Measurements from ENCODE around the gene TMEM132C. TPM values are rescaled to one million over a fixed set of nuclear protein-coding genes. Genes with fewer than 3 reads are reported as not detected.

Gene TMEM132C
- total and polyA plus RNA-seq, 2 of the 8 experiments (the other 6 are each of a cell fraction or from before 2014, with no cell fraction given): 0.23 to 0.76 TPM

DNA sequence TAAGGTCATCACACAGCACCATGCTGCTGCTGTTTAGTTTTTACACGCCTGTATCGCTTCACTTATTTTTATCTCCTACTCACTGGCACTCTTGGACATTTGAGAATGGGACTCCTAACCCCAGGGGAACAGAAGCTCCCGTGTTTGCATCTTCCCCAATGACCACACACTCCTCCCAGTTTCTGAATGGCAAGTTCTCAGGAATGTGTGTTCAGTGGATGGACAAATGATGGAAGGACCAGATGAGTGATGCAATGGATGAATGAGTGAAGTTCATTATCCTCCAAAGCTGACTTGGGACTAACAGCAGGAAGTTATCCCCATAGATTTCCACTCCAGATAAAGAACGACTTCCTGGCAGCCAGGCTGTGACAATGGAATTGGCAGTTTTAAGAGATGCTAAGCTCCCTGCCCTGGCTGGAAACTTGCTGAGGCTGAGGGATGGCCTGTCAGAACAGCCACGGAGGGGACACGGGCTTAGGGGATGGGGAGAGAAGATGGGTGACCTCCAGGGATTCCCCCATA lies 325.3 kb downstream of the TMEM132C start:
- DNase-seq (ENCODE audit: low read depth in 1 of 2, low spot score in 2 of 2) (no peak), FAIRE-seq (no peak)
- H3K4me2 ChIP-seq (ENCODE audit: insufficient read depth in 1 of 2, low read depth in 2 of 2, low read length in 2 of 2): no peak overlapping the region
- ChIA-PET CTCF (ENCODE audit: partially characterized antibody) (interaction anchor here (0.6 to 3.9 kb wide), 4 partner anchors 9 to 193 kb away, joined by 3 to 13 read pairs (median 4); no protein-coding TSS in a partner anchor), POLR2A (ENCODE audit: partially characterized antibody) (no interaction called here)
- H4K8ac ChIP-seq (ENCODE audit: extremely low read depth, insufficient read depth, low read length): no peak overlapping the region
- H3K4ac ChIP-seq (replicated peaks; ENCODE audit: insufficient read length, low read depth, low read length): no peak overlapping the region
- no peak overlapping the region for H2BK20ac ChIP-seq (ENCODE audit: low read length)
- TF ChIP-seq CHD1 (IDR thresholded peaks at IDR 0.05; ENCODE audit: low read depth, low read length): no peak
- no peak for TF ChIP-seq EZH2 (IDR thresholded peaks at IDR 0.05; ENCODE audit: low read depth, low read length, severe bottlenecking)
- no peak for TF ChIP-seq RNF2 (IDR thresholded peaks at IDR 0.05; ENCODE audit: borderline replicate concordance, low read depth, low read length, missing control alignments, poor library complexity, severe bottlenecking)
- peaks cover 0 to 11% (median 5%) of the 10 kb centered on the region in 4 experiments; a peak in 5 of 7 replicates for H3K4me1 ChIP-seq (replicated peaks in 1 of 4; ENCODE audit: control insufficient read depth in 3 of 4, insufficient read depth in 4 of 4, low read length in 3 of 4)
- H3K9ac ChIP-seq (replicated peaks in 1 of 4; ENCODE audit: extremely low read depth in 1 of 4, low read depth in 3 of 4, low read length in 3 of 4): no peak overlapping the region
- no peaks in the 10 kb centered on the region for H3K36me3 ChIP-seq (ENCODE audit: control insufficient read depth in 2 of 4, insufficient read depth in 4 of 4, low read length in 3 of 4)
- no peak overlapping the region for H3K18ac ChIP-seq (ENCODE audit: extremely low read depth, low read length)
- H2BK12ac ChIP-seq (ENCODE audit: low read depth, low read length): no peak overlapping the region
- H4K20me1 ChIP-seq (replicated peaks in 1 of 2; ENCODE audit: control insufficient read depth in 1 of 2, insufficient read depth in 2 of 2, low read length in 2 of 2): no peaks in the 10 kb centered on the region
- H3K79me2 ChIP-seq (ENCODE audit: control insufficient read depth in 1 of 2, insufficient read depth in 2 of 2, low read length in 2 of 2): no peaks in the 10 kb centered on the region
- H3K14ac ChIP-seq (ENCODE audit: insufficient read length): no peak overlapping the region
- no peak overlapping the region for H2AFZ ChIP-seq (ENCODE audit: low read length)
- 90% methylated on average over 6 of the region's 6 CpGs; no CpG with 5 or more reads in 1 of the 2 experiments for WGBS, 2 experiments (ENCODE audit: extremely low coverage in 1 of 2, insufficient coverage in 1 of 2, insufficient read length in 1 of 2, insufficient replicate concordance in 2 of 2, low coverage in 1 of 2, low lambda C conversion rate in 2 of 2, missing lambda C conversion rate in 1 of 2)
- no peak overlapping the region for H3K56ac ChIP-seq (replicated peaks; ENCODE audit: insufficient read length, low read depth, low read length)
- H3K27me3 ChIP-seq (replicated peaks in 1 of 4; ENCODE audit: control insufficient read depth in 3 of 4, extremely low read depth in 1 of 4, insufficient read depth in 3 of 4, low read length in 3 of 4): peaks cover 0 to 3% (median 1%) of the 10 kb centered on the region in 4 experiments; a peak in 2 of 7 replicates
- no peaks in the 10 kb centered on the region for H3K79me1 ChIP-seq (ENCODE audit: low read depth, low read length)
- no peak overlapping the region for H2BK5ac ChIP-seq (ENCODE audit: low read depth, low read length)
- no peak overlapping the region for H2AK5ac ChIP-seq (ENCODE audit: low read depth, low read length)
- H2BK15ac ChIP-seq (ENCODE audit: low read length): no peak overlapping the region; the same call in 1 of the 2 replicates
- no peaks in the 10 kb centered on the region for H3K9me3 ChIP-seq (ENCODE audit: insufficient read depth in 2 of 2, low read depth in 1 of 2, low read length in 1 of 2)
- H3K4me3 ChIP-seq (ENCODE audit: extremely low read depth in 1 of 4, insufficient read depth in 2 of 4, low read depth in 3 of 4, low read length in 4 of 4): no peak overlapping the region
- no peak overlapping the region for H3K27ac ChIP-seq (ENCODE audit: low read depth, low read length)
- no peak overlapping the region for H3K23ac ChIP-seq (ENCODE audit: insufficient read length)
- no peak overlapping the region for H2BK120ac ChIP-seq (replicated peaks; ENCODE audit: low read depth, low read length)
- H3K23me2 ChIP-seq (ENCODE audit: low read depth, low read length): no peaks in the 10 kb centered on the region
- no peak overlapping the region for H4K91ac ChIP-seq (replicated peaks; ENCODE audit: insufficient read length, low read length)
- H4K5ac ChIP-seq (ENCODE audit: insufficient read length, low read depth, low read length): no peak overlapping the region
